Adrenal gland (tissue), 12 donors: ENCODE measurements around the gene CRTC1. TPM values are rescaled to one million over a fixed set of nuclear protein-coding genes. Genes with fewer than 3 reads are reported as not detected.

Source experiments
- DNase-seq, 7 donors: peaks; one replicate each; pipeline ENCODE4 v3.0.0-alpha.2; 2019 to 2020
- H3K27ac ChIP-seq, 5 donors: fragments of 200-600 bp; sonication (generic) in 4 of 5; 1 replicate in 3 of 5; 2 replicates in 2 of 5; pipeline versions ENCODE4 v1.5.1 to v1.8.0; 2016 to 2020; ENCODE audit warnings: mild to moderate bottlenecking in 1 of 5
- H3K27me3 ChIP-seq: fragments of 200-600 bp; 2 replicates; pipeline ENCODE4 v1.8.0; 2021
- H3K36me3 ChIP-seq, 2 donors: fragments of 200-600 bp; replicated peaks in 1 of 2; 1 replicate in 1 of 2; 2 replicates in 1 of 2; pipeline versions ENCODE4 v1.5.1 to v1.8.0; 2018 to 2022
- H3K4me1 ChIP-seq, 2 donors: fragments of 200-600 bp; replicated peaks in 1 of 2; 1 replicate in 1 of 2; 2 replicates in 1 of 2; pipeline versions ENCODE4 v1.5.1 to v1.8.0; 2018 to 2021
- H3K4me3 ChIP-seq, 4 donors: fragments of 200-600 bp; sonication (generic) in 3 of 4; one replicate each; pipeline ENCODE4 v1.5.1; 2016 to 2018
- H3K9me3 ChIP-seq, 3 donors: fragments of 200-600 bp; sonication (generic) in 1 of 3; replicated peaks in 1 of 3; 1 replicate in 2 of 3; 2 replicates in 1 of 3; pipeline versions ENCODE4 v1.5.1 to v1.8.0; 2016 to 2021
- POLR2A ChIP-seq, 2 donors: fragments of 450-650 bp; IDR thresholded peaks; one replicate each; pipeline ENCODE4 v1.6.1; 2017; ENCODE audit warnings: antibody characterized with exemption in 2 of 2, mild to moderate bottlenecking in 2 of 2, moderate library complexity in 1 of 2
- WGBS, 4 donors: extraction: QIAGEN DNeasy Blood & Tissue Kit in 2 of 4; methylation state at CpG; one replicate each; pipeline versions ENCODE4 v1.1.5 to v1.1.7; 2013 to 2017; 5-methylcytosine and 5-hydroxymethylcytosine counted together
- intact Hi-C, 2 donors: fragments of 100-400 bp; cut with DNase I; formaldehyde crosslinking; loops; one replicate each; pipeline versions ENCODE4 v1.14.1 to v1.15.0; 2022 to 2023
- polyA plus RNA-seq, 3 donors: library from polyadenylated mRNA; stranded (reverse); fragments of 200-250 nt in 2 of 3; fragments of 350-450 nt in 1 of 3; fragmentation: Illumina TruSeq in 1 of 3; extraction: RNeasy Lipid Tissue Mini Kit (QIAGEN cat#74804) in 1 of 3; gene quantifications; one replicate each; pipeline ENCODE4 v1.2.3, GENCODE V29; 2013 to 2014
- total RNA-seq, 9 donors: library from RNA; depleted of rRNA in 4 of 9; stranded (reverse); fragments of >200 nt in 4 of 9; fragments of 120-200 nt in 1 of 9; fragmentation: NEBNext Ultra II Directional in 1 of 9; extraction: Animal tissue kit (Norgen Biotek cat#: 25700) in 1 of 9; gene quantifications; one replicate each; pipeline versions ENCODE4 v1.1.0 to v1.2.4, GENCODE V29; 2013 to 2023
- TF ChIP-seq, protein P1 (sequence below), 6 experiments: fragments of 450-650 bp in 4 of 6; fragments of 200-600 bp in 2 of 6; sonication (generic) in 1 of 6; IDR thresholded peaks; 1 replicate in 5 of 6; 2 replicates in 1 of 6; pipeline versions ENCODE4 v1.5.1 to v1.8.0; 2016 to 2021; ENCODE audit warnings: antibody characterized with exemption in 6 of 6, mild to moderate bottlenecking in 2 of 6, moderate library complexity in 1 of 6
- donor health status: healthy with polysubstance abuse.
- donor health status: Bipolar disorder and iron deficiency.
- donor health status: DM: yes; HTN: yes; CAD: no.
- donor health status: DM: no; HTN: no; CAD: no.
- donor health status: DM: no; HTN: no; CAD: no.
- donor health status: DM: yes; HTN: yes; CAD: no.

The CRTC1 gene
- total and polyA plus RNA-seq, 12 donors: 3.1 to 38.1 (median 10.3) TPM

- no peaks in the 10 kb centered on the region for H3K27me3 ChIP-seq
- TF ChIP-seq, protein P1, sequence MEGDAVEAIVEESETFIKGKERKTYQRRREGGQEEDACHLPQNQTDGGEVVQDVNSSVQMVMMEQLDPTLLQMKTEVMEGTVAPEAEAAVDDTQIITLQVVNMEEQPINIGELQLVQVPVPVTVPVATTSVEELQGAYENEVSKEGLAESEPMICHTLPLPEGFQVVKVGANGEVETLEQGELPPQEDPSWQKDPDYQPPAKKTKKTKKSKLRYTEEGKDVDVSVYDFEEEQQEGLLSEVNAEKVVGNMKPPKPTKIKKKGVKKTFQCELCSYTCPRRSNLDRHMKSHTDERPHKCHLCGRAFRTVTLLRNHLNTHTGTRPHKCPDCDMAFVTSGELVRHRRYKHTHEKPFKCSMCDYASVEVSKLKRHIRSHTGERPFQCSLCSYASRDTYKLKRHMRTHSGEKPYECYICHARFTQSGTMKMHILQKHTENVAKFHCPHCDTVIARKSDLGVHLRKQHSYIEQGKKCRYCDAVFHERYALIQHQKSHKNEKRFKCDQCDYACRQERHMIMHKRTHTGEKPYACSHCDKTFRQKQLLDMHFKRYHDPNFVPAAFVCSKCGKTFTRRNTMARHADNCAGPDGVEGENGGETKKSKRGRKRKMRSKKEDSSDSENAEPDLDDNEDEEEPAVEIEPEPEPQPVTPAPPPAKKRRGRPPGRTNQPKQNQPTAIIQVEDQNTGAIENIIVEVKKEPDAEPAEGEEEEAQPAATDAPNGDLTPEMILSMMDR (IDR thresholded peaks at IDR 0.05): no peak
- no peak for TF ChIP-seq POLR2A (IDR thresholded peaks at IDR 0.05)
- H3K36me3 ChIP-seq: no peaks in the 10 kb centered on the region
- DNase-seq: no peak
- no peak overlapping the region for H3K27ac ChIP-seq
- 84 to 96% (median 88%) methylated on average over 11 to 16 of the region's 16 CpGs for WGBS, 4 donors
- intact Hi-C loops: no loop called here
- no peak overlapping the region for H3K4me3 ChIP-seq
- H3K9me3 ChIP-seq: no peaks in the 10 kb centered on the region
- peaks cover under 1 to 11% of the 10 kb centered on the region in 2 donors for H3K4me1 ChIP-seq
Observed at GRCh38 chr19:18718846-18719458, 35.5 kb downstream of the CRTC1 start.

DNA sequence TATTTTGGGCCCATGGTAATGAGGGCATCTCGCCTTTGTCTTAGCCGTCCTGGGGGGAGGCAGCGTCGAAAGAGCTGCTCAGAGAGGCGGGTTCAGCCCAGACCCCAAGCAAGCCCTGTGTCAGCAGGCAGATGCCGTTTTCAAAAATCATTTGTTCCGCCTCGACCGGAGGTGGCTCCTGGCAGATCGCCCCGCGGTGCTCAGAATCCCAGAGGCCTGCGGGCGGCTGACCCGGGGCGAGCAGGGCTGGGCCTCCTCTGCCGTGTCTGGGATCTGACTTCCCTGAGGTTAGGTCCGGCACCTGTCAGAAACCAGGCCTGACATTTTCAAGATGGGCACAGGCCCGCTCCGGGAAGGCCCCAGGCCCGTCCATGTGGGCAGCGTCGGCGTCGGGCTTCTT is 36.1 kb downstream of the CRTC1 start:
- H3K27ac ChIP-seq: no peak overlapping the region
- H3K27me3 ChIP-seq: no peaks in the 10 kb centered on the region
- H3K9me3 ChIP-seq: no peaks in the 10 kb centered on the region
- intact Hi-C loops: no loop called here
- 89 to 91% (median 90%) methylated on average over 20 to 25 of the region's 25 CpGs for WGBS, 4 donors
- DNase-seq: no peak
- H3K4me3 ChIP-seq: no peak overlapping the region
- no peaks in the 10 kb centered on the region for H3K36me3 ChIP-seq
- H3K4me1 ChIP-seq: peaks cover 0 to 10% of the 10 kb centered on the region in 2 donors
- TF ChIP-seq, protein P1 (IDR thresholded peaks at IDR 0.05): no peak
- TF ChIP-seq POLR2A (IDR thresholded peaks at IDR 0.05): no peak

GRCh38 chr19:18723871-18724377 is 40.4 kb downstream of the CRTC1 start:
- no peaks in the 10 kb centered on the region for H3K27me3 ChIP-seq
- no peaks in the 10 kb centered on the region for H3K9me3 ChIP-seq
- intact Hi-C loops: no loop called here
- 91 to 98% (median 95%) methylated on average over 10 to 21 of the region's 21 CpGs for WGBS, 4 donors
- no peak overlapping the region for H3K27ac ChIP-seq
- no peaks in the 10 kb centered on the region for H3K4me1 ChIP-seq
- no peaks in the 10 kb centered on the region for H3K36me3 ChIP-seq
- no peak for TF ChIP-seq POLR2A (IDR thresholded peaks at IDR 0.05)
- TF ChIP-seq, protein P1 (IDR thresholded peaks at IDR 0.05): no peak
- no peak for DNase-seq
- H3K4me3 ChIP-seq: no peak overlapping the region

GRCh38 chr19:18725841-18726770 is 42.6 kb downstream of the CRTC1 start:
- Histone ChIP-seq H3K4me1 (no peaks in the 10 kb centered on the region), H3K4me3 (no peak overlapping the region), H3K9me3 (no peaks in the 10 kb centered on the region), H3K27ac (peak overlapping the region in 1 of 5 donors; percentile 72), H3K36me3 (no peaks in the 10 kb centered on the region), H3K27me3 (no peaks in the 10 kb centered on the region)
- 83 to 93% (median 87%) methylated on average over 16 to 30 of the region's 30 CpGs for WGBS, 4 donors
- TF ChIP-seq, protein P1 (IDR thresholded peaks at IDR 0.05): no peak
- no peak for TF ChIP-seq POLR2A (IDR thresholded peaks at IDR 0.05)
- intact Hi-C loops: no loop called here
- no peak for DNase-seq
